Neuronal stem cell (in vitro differentiated cells): ENCODE data around the gene IL9R.

Experiments used
- DNase-seq: peaks from one replicate; pipeline ENCODE4 v3.0.0-alpha.2; 2013; ENCODE audit warnings: low spot score
- H2AFZ ChIP-seq: one replicate; pipeline ENCODE4 v1.6.1; 2013; ENCODE audit warnings: mild to moderate bottlenecking, low read length, inconsistent platforms
- H2AK5ac ChIP-seq: 2 replicates; pipeline ENCODE4 v1.6.1; 2013; ENCODE audit warnings: low read depth, mild to moderate bottlenecking, inconsistent platforms, low read length, moderate library complexity, mixed read lengths
- H2BK120ac ChIP-seq: 2 replicates; pipeline ENCODE4 v1.6.1; 2013; ENCODE audit warnings: low read depth, mild to moderate bottlenecking, inconsistent platforms, low read length, moderate library complexity, mixed read lengths
- H2BK12ac ChIP-seq: one replicate; pipeline ENCODE4 v1.6.1; 2013; ENCODE audit warnings: low read length, inconsistent platforms
- H2BK15ac ChIP-seq: 2 replicates; pipeline ENCODE4 v1.6.1; 2013; ENCODE audit warnings: mild to moderate bottlenecking, low read length, inconsistent platforms, mixed read lengths
- H2BK5ac ChIP-seq: one replicate; pipeline ENCODE4 v1.6.1; 2013; ENCODE audit warnings: inconsistent platforms, mild to moderate bottlenecking, low read length, moderate library complexity
- H3K14ac ChIP-seq: one replicate; pipeline ENCODE4 v1.6.1; 2013; ENCODE audit warnings: low read length, inconsistent platforms
- H3K18ac ChIP-seq: 2 replicates; pipeline ENCODE4 v1.6.1; 2013; ENCODE audit warnings: low read length, inconsistent platforms
- H3K23ac ChIP-seq: 2 replicates; pipeline ENCODE4 v1.6.1; 2013; ENCODE audit warnings: low read depth, mild to moderate bottlenecking, mixed read lengths, low read length, inconsistent platforms; ENCODE audit not compliant: poor library complexity
- H3K27ac ChIP-seq: replicated peaks from 3 replicates; pipeline ENCODE4 v1.5.1; 2013; ENCODE audit warnings: low read length, inconsistent platforms
- H3K27me3 ChIP-seq, 3 experiments: 2 replicates each; pipeline ENCODE4 v1.6.1; 2013; ENCODE audit warnings: low read length in 3 of 3, mild to moderate bottlenecking in 2 of 3, inconsistent platforms in 1 of 3, low read depth in 1 of 3, mixed read lengths in 1 of 3, moderate library complexity in 1 of 3; ENCODE audit not compliant: control insufficient read depth in 3 of 3, insufficient read depth in 3 of 3
- H3K36me3 ChIP-seq, 2 donors: replicated peaks in 1 of 2; 2 replicates each; pipeline ENCODE4 v1.6.1; 2013; ENCODE audit warnings: low read length in 2 of 2; ENCODE audit not compliant: control insufficient read depth in 2 of 2, insufficient read depth in 2 of 2
- H3K4ac ChIP-seq: 2 replicates; pipeline ENCODE4 v1.6.1; 2013; ENCODE audit warnings: inconsistent platforms, mild to moderate bottlenecking, low read length, moderate library complexity
- H3K4me1 ChIP-seq, 2 donors: 1 replicate in 1 of 2; 2 replicates in 1 of 2; pipeline ENCODE4 v1.6.1; 2013; ENCODE audit warnings: low read length in 2 of 2, low read depth in 1 of 2; ENCODE audit not compliant: control insufficient read depth in 2 of 2, insufficient read depth in 1 of 2
- H3K4me2 ChIP-seq: one replicate; pipeline ENCODE4 v1.6.1; 2013; ENCODE audit warnings: mild to moderate bottlenecking, low read length, inconsistent platforms; ENCODE audit not compliant: insufficient read depth, poor library complexity, severe bottlenecking
- H3K4me3 ChIP-seq, 2 donors: 2 replicates each; pipeline ENCODE4 v1.5.1; 2013; ENCODE audit warnings: low read length in 2 of 2, mild to moderate bottlenecking in 2 of 2, inconsistent platforms in 1 of 2, moderate library complexity in 1 of 2
- H3K79me1 ChIP-seq: one replicate; pipeline ENCODE4 v1.6.1; 2013; ENCODE audit warnings: low read depth, mild to moderate bottlenecking, inconsistent platforms, low read length, moderate library complexity
- H3K9ac ChIP-seq: one replicate; pipeline ENCODE4 v1.6.1; 2013; ENCODE audit warnings: mild to moderate bottlenecking, low read depth, low read length, inconsistent platforms; ENCODE audit not compliant: poor library complexity
- H3K9me3 ChIP-seq, 2 donors: replicated peaks in 1 of 2; 2 replicates each; pipeline versions ENCODE3 to v1.6.1; 2013; ENCODE audit warnings: low read length in 2 of 2, mild to moderate bottlenecking in 2 of 2, inconsistent platforms in 1 of 2, low read depth in 1 of 2, mixed read lengths in 1 of 2, moderate library complexity in 1 of 2; ENCODE audit not compliant: control insufficient read depth in 2 of 2, insufficient read depth in 1 of 2
- H4K8ac ChIP-seq: one replicate; pipeline ENCODE4 v1.6.1; 2013; ENCODE audit warnings: low read depth, mild to moderate bottlenecking, inconsistent platforms, low read length, moderate library complexity
- H4K91ac ChIP-seq: one replicate; pipeline ENCODE4 v1.6.1; 2013; ENCODE audit warnings: low read length, low read depth, mild to moderate bottlenecking, inconsistent platforms; ENCODE audit not compliant: poor library complexity
- WGBS, 2 donors: extraction: QIAGEN DNeasy Blood & Tissue Kit; methylation state at CpG; one replicate each; pipeline ENCODE4 v1.1.7; 2013; ENCODE audit warnings: missing lambda C conversion rate in 2 of 2, mixed read lengths in 1 of 2; ENCODE audit not compliant: insufficient read length in 2 of 2, insufficient replicate concordance in 1 of 2; ENCODE audit errors: extremely low coverage in 2 of 2; 5-methylcytosine and 5-hydroxymethylcytosine counted together

Gene IL9R

DNA sequence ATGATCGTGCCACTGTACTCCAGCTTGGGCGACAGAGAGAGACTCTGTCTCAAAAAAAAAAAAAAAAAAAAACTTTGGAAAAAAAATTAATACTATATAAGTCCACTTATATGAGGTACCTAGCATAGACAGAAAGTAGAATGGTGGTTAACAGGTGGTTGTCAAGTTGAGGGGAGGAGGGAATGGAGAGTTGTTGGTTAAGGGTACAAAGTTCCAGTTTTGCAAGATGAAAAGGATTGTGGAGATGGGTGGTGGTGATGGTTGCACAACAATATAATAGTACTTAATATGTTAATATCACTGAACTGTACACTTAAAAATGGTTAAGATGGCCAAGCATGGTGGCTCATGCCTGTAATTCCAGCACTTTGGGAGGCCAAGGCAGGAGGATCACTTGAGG is 4.1 kb upstream of the IL9R start:
- Histone ChIP-seq H4K91ac (no peak overlapping the region), H4K8ac (no peak overlapping the region), H2AFZ (no peak overlapping the region), H2AK5ac (no peak overlapping the region), H2BK120ac (no peak overlapping the region), H3K27me3 (no peaks in the 10 kb centered on the region), H3K9me3 (peaks cover 0 to 27% of the 10 kb centered on the region in 2 donors), H3K27ac (no peak overlapping the region), H3K79me1 (no peaks in the 10 kb centered on the region), H3K4me2 (no peak overlapping the region), H3K4me3 (no peak overlapping the region), H3K9ac (no peak overlapping the region), H3K14ac (no peak overlapping the region), H3K36me3 (no peaks in the 10 kb centered on the region), H2BK5ac (no peak overlapping the region), H3K18ac (no peak overlapping the region), H3K4ac (no peak overlapping the region), H3K23ac (no peak overlapping the region), H2BK15ac (no peak overlapping the region), H2BK12ac (no peak overlapping the region), H3K4me1 (no peaks in the 10 kb centered on the region)
- no CpG with 5 or more reads among the region's 2 CpGs for WGBS, 2 donors
- DNase-seq = no peak

DNA sequence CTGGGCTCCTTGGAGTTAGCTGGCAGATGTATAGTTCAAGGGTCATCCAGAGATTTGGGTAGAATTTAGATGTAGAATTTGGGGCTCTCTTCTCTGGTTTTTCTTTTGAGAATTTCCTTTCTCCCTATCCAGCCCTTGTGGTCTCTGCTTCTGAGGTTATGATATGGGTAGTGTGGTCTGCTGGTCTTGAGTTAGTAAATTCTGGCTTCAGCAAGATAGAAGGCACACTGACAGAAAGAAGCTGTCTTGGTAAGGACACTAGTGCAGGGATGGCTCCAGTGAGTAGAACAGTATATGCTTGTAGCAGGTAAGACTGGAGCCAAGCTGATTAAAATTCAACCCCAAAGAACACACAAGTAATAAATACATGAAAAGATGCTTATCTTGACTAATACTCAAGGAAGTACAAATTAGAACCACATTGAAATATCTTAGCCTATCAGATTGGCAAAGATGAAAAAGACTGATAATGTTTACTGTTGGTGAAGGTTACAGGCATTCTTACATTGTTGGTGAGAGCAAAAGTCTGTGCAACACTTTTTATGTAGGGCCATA is 2.1 kb upstream of the IL9R start:
- no peak overlapping the region for H2BK5ac ChIP-seq
- H2BK15ac ChIP-seq = no peak overlapping the region
- no peak overlapping the region for H3K4me3 ChIP-seq
- H3K23ac ChIP-seq = no peak overlapping the region
- no peak overlapping the region for H2BK120ac ChIP-seq
- no peaks in the 10 kb centered on the region for H3K4me1 ChIP-seq
- H4K91ac ChIP-seq = no peak overlapping the region
- no peak overlapping the region for H3K4ac ChIP-seq
- no peak overlapping the region for H3K9ac ChIP-seq
- no peaks in the 10 kb centered on the region for H3K27me3 ChIP-seq
- DNase-seq = no peak
- H4K8ac ChIP-seq = no peak overlapping the region
- H2BK12ac ChIP-seq = no peak overlapping the region
- H3K4me2 ChIP-seq = no peak overlapping the region
- H2AFZ ChIP-seq = no peak overlapping the region
- H3K14ac ChIP-seq = no peak overlapping the region
- H3K79me1 ChIP-seq = no peaks in the 10 kb centered on the region
- no peaks in the 10 kb centered on the region for H3K36me3 ChIP-seq
- no peak overlapping the region for H2AK5ac ChIP-seq
- H3K27ac ChIP-seq = no peak overlapping the region
- peaks cover 0 to 32% of the 10 kb centered on the region in 2 donors for H3K9me3 ChIP-seq
- no peak overlapping the region for H3K18ac ChIP-seq

DNA sequence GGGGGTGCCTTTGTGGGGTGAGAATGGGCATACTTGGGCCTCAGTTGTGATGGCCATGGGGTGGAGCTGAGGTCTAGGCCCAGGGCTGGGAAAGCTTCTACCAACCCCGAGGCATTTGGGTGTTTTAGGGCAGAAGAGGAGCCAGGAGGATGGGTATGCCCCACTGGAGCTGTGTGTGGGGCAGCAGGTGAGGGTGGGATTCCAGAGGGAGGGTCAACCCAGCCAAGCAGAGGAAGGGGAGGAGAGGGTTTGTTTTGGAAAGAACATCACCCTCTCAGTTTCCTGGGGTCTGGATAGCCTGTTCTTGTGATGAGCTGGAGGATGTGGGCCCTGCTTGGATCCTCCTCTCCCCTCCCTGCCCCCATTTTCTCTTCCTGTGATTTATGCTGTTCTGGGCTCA is 620 bp downstream of the IL9R start:
- no peak for DNase-seq
- no peak overlapping the region for H4K8ac ChIP-seq
- WGBS, 2 donors = no CpG with 5 or more reads among the region's 1 CpG
- H2AFZ ChIP-seq = no peak overlapping the region
- H3K4ac ChIP-seq = no peak overlapping the region
- H2BK15ac ChIP-seq = no peak overlapping the region
- no peak overlapping the region for H2BK5ac ChIP-seq
- no peak overlapping the region for H3K18ac ChIP-seq
- H3K9me3 ChIP-seq = peaks cover 0 to 40% of the 10 kb centered on the region in 2 donors
- no peak overlapping the region for H3K14ac ChIP-seq
- no peak overlapping the region for H2BK12ac ChIP-seq
- no peak overlapping the region for H3K4me2 ChIP-seq
- no peaks in the 10 kb centered on the region for H3K79me1 ChIP-seq
- H2AK5ac ChIP-seq = no peak overlapping the region
- no peak overlapping the region for H2BK120ac ChIP-seq
- no peaks in the 10 kb centered on the region for H3K36me3 ChIP-seq
- H3K4me1 ChIP-seq = no peaks in the 10 kb centered on the region
- no peak overlapping the region for H3K27ac ChIP-seq
- H3K4me3 ChIP-seq = no peak overlapping the region
- no peaks in the 10 kb centered on the region for H3K27me3 ChIP-seq
- H3K23ac ChIP-seq = no peak overlapping the region
- no peak overlapping the region for H3K9ac ChIP-seq
- no peak overlapping the region for H4K91ac ChIP-seq

DNA sequence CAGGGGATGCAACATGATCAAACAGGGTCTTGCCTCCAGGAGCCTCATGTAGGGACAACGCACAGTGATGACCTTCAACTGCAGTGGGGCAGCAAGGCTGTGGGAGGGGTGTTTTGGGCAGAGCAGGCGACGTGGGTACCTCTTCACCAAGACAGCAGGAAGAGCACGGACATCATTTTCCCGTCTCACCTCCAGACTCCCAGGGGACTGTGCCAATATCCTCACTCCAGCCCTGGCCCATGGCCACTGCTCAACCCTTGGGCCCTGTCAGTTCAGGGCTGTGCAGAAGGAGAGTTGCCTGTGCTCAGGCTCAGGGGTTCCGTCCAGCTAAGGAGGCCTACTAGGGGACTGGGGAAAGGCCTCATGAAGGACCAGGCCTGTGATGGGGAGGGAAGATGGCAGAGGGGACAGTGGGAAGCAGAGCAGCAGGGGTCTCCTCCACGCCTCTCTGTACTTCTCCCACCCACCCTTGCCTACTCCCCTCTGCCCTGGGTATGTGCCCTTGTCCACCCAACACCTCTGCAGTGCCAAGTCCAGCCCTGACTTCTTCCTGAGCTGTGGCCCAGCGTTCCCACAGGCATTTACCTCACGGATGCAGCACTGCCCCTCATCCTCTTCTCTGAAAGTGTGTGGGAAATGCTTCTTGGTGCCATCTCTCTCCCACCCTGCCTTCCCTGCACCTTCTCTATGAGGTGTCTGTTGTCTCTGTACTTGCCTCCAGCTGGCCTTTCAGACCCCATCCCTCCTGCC is 1.4 kb downstream of the IL9R start:
- H2BK120ac ChIP-seq = no peak overlapping the region
- no peak overlapping the region for H2AK5ac ChIP-seq
- no peak for DNase-seq
- H3K4me2 ChIP-seq = no peak overlapping the region
- H3K9ac ChIP-seq = no peak overlapping the region
- H3K79me1 ChIP-seq = no peaks in the 10 kb centered on the region
- peak overlapping the region in 1 of 2 donors; percentile 57 for H3K4me3 ChIP-seq
- peak overlapping the region; percentile 31 for H3K14ac ChIP-seq
- H3K36me3 ChIP-seq = no peaks in the 10 kb centered on the region
- H3K23ac ChIP-seq = no peak overlapping the region
- H3K4me1 ChIP-seq = no peaks in the 10 kb centered on the region
- WGBS, 2 donors = no CpG with 5 or more reads among the region's 9 CpGs
- H2BK15ac ChIP-seq = no peak overlapping the region
- no peak overlapping the region for H2AFZ ChIP-seq
- H4K8ac ChIP-seq = no peak overlapping the region
- H3K9me3 ChIP-seq = peaks cover 0 to 44% of the 10 kb centered on the region in 2 donors
- no peak overlapping the region for H2BK5ac ChIP-seq
- no peak overlapping the region for H3K4ac ChIP-seq
- H3K27ac ChIP-seq = no peak overlapping the region
- H3K27me3 ChIP-seq = no peaks in the 10 kb centered on the region
- H2BK12ac ChIP-seq = no peak overlapping the region
- H4K91ac ChIP-seq = no peak overlapping the region
- H3K18ac ChIP-seq = no peak overlapping the region
